Measurements from ENCODE around the gene FAM25G. TPM values are rescaled to one million over a fixed set of nuclear protein-coding genes. Genes with fewer than 3 reads are reported as not detected.
A peak's percentile ranks its signal among the peaks of the same experiment; 100 is the strongest.
"Not testable (repeated sequence)": the region's sequence is repeated elsewhere in the genome, so short reads cannot be mapped to it uniquely, and the experiment has no call there.

Gene FAM25G
- total RNA-seq, 1 experiment from 2014 or later: not detected

- H3K9me3 ChIP-seq (ENCODE audit: control insufficient read depth in 1 of 2, insufficient read depth in 1 of 2, low read depth in 1 of 2, low read length in 2 of 2); H3K4me2 ChIP-seq (ENCODE audit: low read length); H3K36me3 ChIP-seq (ENCODE audit: control insufficient read depth in 1 of 2, insufficient read depth in 2 of 2, low read length in 2 of 2); BruUV-seq (replicated peaks); H3K4me3 ChIP-seq (replicated peaks in 1 of 2; ENCODE audit: low read depth in 1 of 2, low read length in 2 of 2); H3K27ac ChIP-seq (ENCODE audit: low read depth, low read length); H4K20me1 ChIP-seq (ENCODE audit: insufficient read depth); RAD21 ChIA-PET (ENCODE audit: low non-redundant PET in 1 of 2, low total read pairs in 2 of 2, uncharacterized antibody in 2 of 2, unreplicated experiment in 2 of 2); H3K4me1 ChIP-seq (ENCODE audit: control insufficient read depth in 1 of 2, insufficient read depth in 2 of 2, low read length in 2 of 2); DNase-seq (ENCODE audit: low read depth, low spot score); H3K9me2 ChIP-seq (ENCODE audit: insufficient read depth); POLR2A ChIA-PET; H2AFZ ChIP-seq (ENCODE audit: low read depth, low read length, poor library complexity, severe bottlenecking); H3K9ac ChIP-seq (ENCODE audit: low read length); CTCF ChIA-PET; ATAC-seq; H3K79me2 ChIP-seq (ENCODE audit: insufficient read depth, low read length); intact Hi-C loops (cut with micrococcal nuclease); H3K27me3 ChIP-seq (ENCODE audit: insufficient read depth, low read length): not testable (repeated sequence)
Measured at GRCh38 chr10:47482367-47482766, 9.1 kb downstream of the FAM25G start.

- intact Hi-C loops (cut with micrococcal nuclease); POLR2A ChIA-PET; H3K9me2 ChIP-seq (ENCODE audit: insufficient read depth); H3K9ac ChIP-seq (ENCODE audit: low read length); BruUV-seq (replicated peaks); H3K27ac ChIP-seq (ENCODE audit: low read depth, low read length); H4K20me1 ChIP-seq (ENCODE audit: insufficient read depth); H3K4me1 ChIP-seq (ENCODE audit: control insufficient read depth in 1 of 2, insufficient read depth in 2 of 2, low read length in 2 of 2); CTCF ChIA-PET; H3K27me3 ChIP-seq (ENCODE audit: insufficient read depth, low read length); H3K79me2 ChIP-seq (ENCODE audit: insufficient read depth, low read length); H2AFZ ChIP-seq (ENCODE audit: low read depth, low read length, poor library complexity, severe bottlenecking); H3K36me3 ChIP-seq (ENCODE audit: control insufficient read depth in 1 of 2, insufficient read depth in 2 of 2, low read length in 2 of 2); RAD21 ChIA-PET (ENCODE audit: low non-redundant PET in 1 of 2, low total read pairs in 2 of 2, uncharacterized antibody in 2 of 2, unreplicated experiment in 2 of 2); H3K4me3 ChIP-seq (replicated peaks in 1 of 2; ENCODE audit: low read depth in 1 of 2, low read length in 2 of 2); DNase-seq (ENCODE audit: low read depth, low spot score); H3K9me3 ChIP-seq (ENCODE audit: control insufficient read depth in 1 of 2, insufficient read depth in 1 of 2, low read depth in 1 of 2, low read length in 2 of 2): not testable (repeated sequence)
- peak; percentile 59 for ATAC-seq
- H3K4me2 ChIP-seq (ENCODE audit: low read length): peak overlapping the region; percentile 35
Measured at GRCh38 chr10:47481768-47482181, 9.7 kb downstream of the FAM25G start.

- H3K27ac ChIP-seq (ENCODE audit: low read depth, low read length); H3K27me3 ChIP-seq (ENCODE audit: insufficient read depth, low read length); H3K4me2 ChIP-seq (ENCODE audit: low read length); BruUV-seq (replicated peaks); intact Hi-C loops (cut with micrococcal nuclease); POLR2A ChIA-PET; H3K36me3 ChIP-seq (ENCODE audit: control insufficient read depth in 1 of 2, insufficient read depth in 2 of 2, low read length in 2 of 2); H3K79me2 ChIP-seq (ENCODE audit: insufficient read depth, low read length); H3K9me3 ChIP-seq (ENCODE audit: control insufficient read depth in 1 of 2, insufficient read depth in 1 of 2, low read depth in 1 of 2, low read length in 2 of 2); H3K9me2 ChIP-seq (ENCODE audit: insufficient read depth); H3K9ac ChIP-seq (ENCODE audit: low read length); DNase-seq (ENCODE audit: low read depth, low spot score); H2AFZ ChIP-seq (ENCODE audit: low read depth, low read length, poor library complexity, severe bottlenecking); RAD21 ChIA-PET (ENCODE audit: low non-redundant PET in 1 of 2, low total read pairs in 2 of 2, uncharacterized antibody in 2 of 2, unreplicated experiment in 2 of 2); CTCF ChIA-PET; H4K20me1 ChIP-seq (ENCODE audit: insufficient read depth); H3K4me3 ChIP-seq (replicated peaks in 1 of 2; ENCODE audit: low read depth in 1 of 2, low read length in 2 of 2); H3K4me1 ChIP-seq (ENCODE audit: control insufficient read depth in 1 of 2, insufficient read depth in 2 of 2, low read length in 2 of 2): not testable (repeated sequence)
- peak; percentile 93 for ATAC-seq
Measured at GRCh38 chr10:47481182-47481766, 10.2 kb downstream of the FAM25G start.

GRCh38 chr10:47480133-47480532, 11.4 kb downstream of the FAM25G start:
- ATAC-seq; RAD21 ChIA-PET (ENCODE audit: low non-redundant PET in 1 of 2, low total read pairs in 2 of 2, uncharacterized antibody in 2 of 2, unreplicated experiment in 2 of 2); H3K79me2 ChIP-seq (ENCODE audit: insufficient read depth, low read length); H3K9ac ChIP-seq (ENCODE audit: low read length); DNase-seq (ENCODE audit: low read depth, low spot score); CTCF ChIA-PET; H3K27ac ChIP-seq (ENCODE audit: low read depth, low read length); H3K9me2 ChIP-seq (ENCODE audit: insufficient read depth); BruUV-seq (replicated peaks); POLR2A ChIA-PET; H3K4me1 ChIP-seq (ENCODE audit: control insufficient read depth in 1 of 2, insufficient read depth in 2 of 2, low read length in 2 of 2); H2AFZ ChIP-seq (ENCODE audit: low read depth, low read length, poor library complexity, severe bottlenecking); H3K27me3 ChIP-seq (ENCODE audit: insufficient read depth, low read length); H3K9me3 ChIP-seq (ENCODE audit: control insufficient read depth in 1 of 2, insufficient read depth in 1 of 2, low read depth in 1 of 2, low read length in 2 of 2); H4K20me1 ChIP-seq (ENCODE audit: insufficient read depth); H3K4me2 ChIP-seq (ENCODE audit: low read length); H3K4me3 ChIP-seq (replicated peaks in 1 of 2; ENCODE audit: low read depth in 1 of 2, low read length in 2 of 2); H3K36me3 ChIP-seq (ENCODE audit: control insufficient read depth in 1 of 2, insufficient read depth in 2 of 2, low read length in 2 of 2); intact Hi-C loops (cut with micrococcal nuclease): not testable (repeated sequence)

- H4K20me1 ChIP-seq (ENCODE audit: insufficient read depth); intact Hi-C loops (cut with micrococcal nuclease); H3K9me2 ChIP-seq (ENCODE audit: insufficient read depth); BruUV-seq (replicated peaks); H3K4me1 ChIP-seq (ENCODE audit: control insufficient read depth in 1 of 2, insufficient read depth in 2 of 2, low read length in 2 of 2); POLR2A ChIA-PET; H3K4me3 ChIP-seq (replicated peaks in 1 of 2; ENCODE audit: low read depth in 1 of 2, low read length in 2 of 2); H3K36me3 ChIP-seq (ENCODE audit: control insufficient read depth in 1 of 2, insufficient read depth in 2 of 2, low read length in 2 of 2); H3K27me3 ChIP-seq (ENCODE audit: insufficient read depth, low read length); ATAC-seq; H3K4me2 ChIP-seq (ENCODE audit: low read length); RAD21 ChIA-PET (ENCODE audit: low non-redundant PET in 1 of 2, low total read pairs in 2 of 2, uncharacterized antibody in 2 of 2, unreplicated experiment in 2 of 2); CTCF ChIA-PET; H3K9ac ChIP-seq (ENCODE audit: low read length); H2AFZ ChIP-seq (ENCODE audit: low read depth, low read length, poor library complexity, severe bottlenecking); DNase-seq (ENCODE audit: low read depth, low spot score); H3K27ac ChIP-seq (ENCODE audit: low read depth, low read length); H3K79me2 ChIP-seq (ENCODE audit: insufficient read depth, low read length); H3K9me3 ChIP-seq (ENCODE audit: control insufficient read depth in 1 of 2, insufficient read depth in 1 of 2, low read depth in 1 of 2, low read length in 2 of 2): not testable (repeated sequence)
Measured at GRCh38 chr10:47478114-47478513, 13.4 kb downstream of the FAM25G start.
